ENCODE data around the gene SAG. TPM values are rescaled to one million over a fixed set of nuclear protein-coding genes. Genes with fewer than 3 reads are reported as not detected.

SAG gene
- total and polyA plus RNA-seq, 2 of the 13 experiments (the other 11 are each of a cell fraction or from before 2014, with no cell fraction given), result not detected

DNA sequence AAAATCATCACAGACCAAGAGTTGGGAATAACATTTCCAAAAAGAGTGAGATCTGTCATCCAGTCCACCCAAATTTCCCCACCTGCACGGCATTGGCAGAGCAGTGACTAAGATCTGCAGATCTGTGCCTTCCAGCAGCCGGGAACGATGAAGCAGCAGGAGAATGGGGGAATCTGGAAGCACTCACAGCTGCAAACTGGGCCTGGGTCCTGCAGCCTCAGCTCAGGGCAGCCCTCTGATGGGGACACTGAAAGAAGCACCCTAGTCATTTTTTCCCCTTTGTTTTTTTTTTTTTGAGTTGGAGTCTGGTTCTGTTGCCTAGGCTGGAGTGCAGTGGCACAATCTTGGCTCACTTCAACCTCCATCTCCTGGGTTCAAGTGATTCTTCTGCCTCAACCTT, 4.4 kb upstream of the SAG start:
- no peak for DNase-seq (ENCODE audit: low spot score)
- H3K4me3 ChIP-seq (replicated peaks in 1 of 3; ENCODE audit: insufficient read depth in 1 of 3, low read depth in 2 of 3, low read length in 3 of 3), result no peak overlapping the region
- BruUV-seq (replicated peaks), result no TSS peak
- ChIA-PET POLR2A (no interaction called here), CTCF (ENCODE audit: low intra/inter-chr PET ratio, low total read pairs) (no interaction called here)
- peak; percentile 49 for ATAC-seq
- in situ Hi-C loops (cut with HindIII; ENCODE audit: extremely low pct_ligation_motif_present, low pct_unique_long_range_greater_than_20kb) (loop anchor here (25.0 kb wide), 1 partner anchor 534 kb away; no protein-coding TSS in a partner anchor), intact Hi-C loops (cut with micrococcal nuclease; ENCODE audit: unreplicated experiment) (no loop called here)
- no peaks in the 10 kb centered on the region; a peak in 1 of 5 replicates for H3K27me3 ChIP-seq (ENCODE audit: control insufficient read depth in 1 of 2, insufficient read depth in 2 of 2, low read length in 2 of 2)
- H3K4me1 ChIP-seq (ENCODE audit: insufficient read depth, low read length), result peaks cover 19% of the 10 kb centered on the region
- no peak overlapping the region for H3K4me2 ChIP-seq (ENCODE audit: low read depth, low read length)
- no peaks in the 10 kb centered on the region for H3K36me3 ChIP-seq (replicated peaks in 1 of 2; ENCODE audit: control insufficient read depth in 1 of 2, insufficient read depth in 2 of 2, low read length in 2 of 2)
- FAIRE-seq, result no peak
- H2AFZ ChIP-seq (ENCODE audit: low read length), result no peak overlapping the region
- no peaks in the 10 kb centered on the region for H3K9me3 ChIP-seq (ENCODE audit: low read length)
- no peak overlapping the region for H3K9ac ChIP-seq (ENCODE audit: insufficient read depth, low read depth, low read length)
- no peaks in the 10 kb centered on the region for H3K79me2 ChIP-seq (ENCODE audit: insufficient read depth, low read length)
- H4K20me1 ChIP-seq (ENCODE audit: insufficient read depth, low read length), result no peaks in the 10 kb centered on the region
- 43% methylated on average over 3 of the region's 3 CpGs for WGBS (ENCODE audit: low lambda C conversion rate)
- no peak overlapping the region for H3K27ac ChIP-seq (ENCODE audit: extremely low read length, insufficient read depth, low read length)
- TF ChIP-seq HDAC2 (CRISPR knock-in tag; IDR thresholded peaks at IDR 0.05), result no peak
- no peak for TF ChIP-seq NR2F6 (IDR thresholded peaks at IDR 0.05)
- no peak for TF ChIP-seq NR2F6 (CRISPR knock-in tag; IDR thresholded peaks at IDR 0.05)
- TF ChIP-seq FIP1L1 (IDR thresholded peaks at IDR 0.05; ENCODE audit: borderline replicate concordance, insufficient read depth, low read depth, low read length), result no peak
- TF ChIP-seq LCORL (IDR thresholded peaks at IDR 0.05), result no peak
- no peak for TF ChIP-seq LCORL (CRISPR knock-in tag; IDR thresholded peaks at IDR 0.05)
- TF ChIP-seq DR1 (CRISPR knock-in tag; IDR thresholded peaks at IDR 0.05), result no peak
- TF ChIP-seq SETDB1 (CRISPR knock-in tag; IDR thresholded peaks at IDR 0.05; ENCODE audit: borderline replicate concordance), result no peak
- no peak for TF ChIP-seq ZNF207 (IDR thresholded peaks at IDR 0.05; ENCODE audit: borderline replicate concordance)
- no peak for TF ChIP-seq ZNF776 (CRISPR knock-in tag; IDR thresholded peaks at IDR 0.05)
- TF ChIP-seq HNF1A (IDR thresholded peaks at IDR 0.05; ENCODE audit: low read depth), result no peak
- TF ChIP-seq HNF1A (CRISPR knock-in tag; IDR thresholded peaks at IDR 0.05; ENCODE audit: borderline replicate concordance), result no peak
- no peak for TF ChIP-seq POGZ (CRISPR knock-in tag; IDR thresholded peaks at IDR 0.05)
- no peak for TF ChIP-seq ZNF678 (CRISPR knock-in tag; IDR thresholded peaks at IDR 0.05)
- TF ChIP-seq STAG1 (CRISPR knock-in tag; IDR thresholded peaks at IDR 0.05), result peak; percentile 33
- no peak for TF ChIP-seq AGO2 (optimal IDR thresholded peaks at IDR 0.05; ENCODE audit: low read depth, low read length)
- TF ChIP-seq, protein P1, sequence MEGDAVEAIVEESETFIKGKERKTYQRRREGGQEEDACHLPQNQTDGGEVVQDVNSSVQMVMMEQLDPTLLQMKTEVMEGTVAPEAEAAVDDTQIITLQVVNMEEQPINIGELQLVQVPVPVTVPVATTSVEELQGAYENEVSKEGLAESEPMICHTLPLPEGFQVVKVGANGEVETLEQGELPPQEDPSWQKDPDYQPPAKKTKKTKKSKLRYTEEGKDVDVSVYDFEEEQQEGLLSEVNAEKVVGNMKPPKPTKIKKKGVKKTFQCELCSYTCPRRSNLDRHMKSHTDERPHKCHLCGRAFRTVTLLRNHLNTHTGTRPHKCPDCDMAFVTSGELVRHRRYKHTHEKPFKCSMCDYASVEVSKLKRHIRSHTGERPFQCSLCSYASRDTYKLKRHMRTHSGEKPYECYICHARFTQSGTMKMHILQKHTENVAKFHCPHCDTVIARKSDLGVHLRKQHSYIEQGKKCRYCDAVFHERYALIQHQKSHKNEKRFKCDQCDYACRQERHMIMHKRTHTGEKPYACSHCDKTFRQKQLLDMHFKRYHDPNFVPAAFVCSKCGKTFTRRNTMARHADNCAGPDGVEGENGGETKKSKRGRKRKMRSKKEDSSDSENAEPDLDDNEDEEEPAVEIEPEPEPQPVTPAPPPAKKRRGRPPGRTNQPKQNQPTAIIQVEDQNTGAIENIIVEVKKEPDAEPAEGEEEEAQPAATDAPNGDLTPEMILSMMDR (CRISPR knock-in tag; IDR thresholded peaks at IDR 0.05), result peak; percentile 20; the same call in 1 of the 2 replicates
- TF ChIP-seq ZSCAN31 (CRISPR knock-in tag; IDR thresholded peaks at IDR 0.05; ENCODE audit: low read depth), result no peak
- peak; percentile 68; the same call in 1 of the 2 replicates for TF ChIP-seq ZNF362 (CRISPR knock-in tag; IDR thresholded peaks at IDR 0.05; ENCODE audit: borderline replicate concordance)
- no peak for TF ChIP-seq ZNF543 (CRISPR knock-in tag; IDR thresholded peaks at IDR 0.05)
- no peak for TF ChIP-seq TEAD3 (CRISPR knock-in tag; optimal IDR thresholded peaks at IDR 0.05; ENCODE audit: borderline replicate concordance)
- TF ChIP-seq SRF (IDR thresholded peaks at IDR 0.05; ENCODE audit: low read depth, low read length), result no peak
